Stimulated activated naive CD8-positive, alpha-beta T cell treated with anti-CD3 and anti-CD28 coated beads, Interleukin-15, amount 100 ng/mL, for 72 hours (primary cell): ENCODE results near the gene YEATS2.
A peak's percentile ranks its signal among the peaks of the same experiment; 100 is the strongest.
"Not testable (repeated sequence)": the region's sequence is repeated elsewhere in the genome, so short reads cannot be mapped to it uniquely, and the experiment has no call there.

Experiments
- ATAC-seq: fragments of 150-1000 bp; cut with Tn5 transposase; 2 replicates; pipeline ENCODE4 v1.10.0; 2021; ENCODE audit warnings: mild to moderate bottlenecking, moderate library complexity
- DNase-seq, 2 donors: peaks; one replicate each; pipeline ENCODE4 v3.0.0; 2021 to 2022
- H3K27ac Mint-ChIP-seq, 2 donors: one replicate each; pipeline ENCODE4 v1.8.0; 2022; ENCODE audit warnings: mild to moderate bottlenecking in 2 of 2, mixed read lengths in 2 of 2, moderate library complexity in 2 of 2
- H3K27me3 Mint-ChIP-seq: one replicate; pipeline ENCODE4 v1.8.0; 2022; ENCODE audit warnings: mixed read lengths
- H3K4me1 Mint-ChIP-seq: one replicate; pipeline ENCODE4 v1.8.0; 2022; ENCODE audit warnings: mild to moderate bottlenecking, mixed read lengths
- H3K4me3 Mint-ChIP-seq, 2 donors: one replicate each; pipeline ENCODE4 v1.8.0; 2022; ENCODE audit warnings: mild to moderate bottlenecking in 2 of 2, mixed read lengths in 2 of 2, moderate library complexity in 1 of 2
- H3K9me3 Mint-ChIP-seq, 2 donors: one replicate each; pipeline ENCODE4 v1.8.0; 2022; ENCODE audit warnings: mixed read lengths in 2 of 2

YEATS2 gene

GRCh38 chr3:183782576-183783276, 85.1 kb downstream of the YEATS2 start:
- Mint-ChIP-seq H3K4me3 (no peak overlapping the region), H3K4me1 (no peaks in the 10 kb centered on the region), H3K27me3 (no peaks in the 10 kb centered on the region), H3K9me3 (no peaks in the 10 kb centered on the region), H3K27ac (peak overlapping the region in 1 of 2 donors; percentile 72)
- no peak for DNase-seq
- ATAC-seq: no peak

- not testable (repeated sequence) for H3K4me1 Mint-ChIP-seq, H3K27me3 Mint-ChIP-seq, DNase-seq, H3K9me3 Mint-ChIP-seq, H3K4me3 Mint-ChIP-seq, ATAC-seq, H3K27ac Mint-ChIP-seq
Measured at GRCh38 chr3:183784503-183784902, 86.9 kb downstream of the YEATS2 start.

- Mint-ChIP-seq H3K9me3 (no peaks in the 10 kb centered on the region), H3K4me1 (peaks cover 6% of the 10 kb centered on the region), H3K27me3 (no peaks in the 10 kb centered on the region), H3K4me3 (no peak overlapping the region), H3K27ac (no peak overlapping the region)
- no peak for ATAC-seq
- DNase-seq: no peak
Measured at GRCh38 chr3:183789826-183790225, 92.2 kb downstream of the YEATS2 start.

- Mint-ChIP-seq H3K9me3 (no peaks in the 10 kb centered on the region), H3K4me3 (no peak overlapping the region), H3K27me3 (no peaks in the 10 kb centered on the region), H3K27ac (no peak overlapping the region), H3K4me1 (peaks cover 6% of the 10 kb centered on the region)
- ATAC-seq (no peak), DNase-seq (no peak)
Measured at GRCh38 chr3:183790700-183791099, 93.1 kb downstream of the YEATS2 start.

- Mint-ChIP-seq H3K9me3 (no peaks in the 10 kb centered on the region), H3K27me3 (no peaks in the 10 kb centered on the region), H3K4me3 (no peak overlapping the region), H3K27ac (no peak overlapping the region), H3K4me1 (peaks cover 6% of the 10 kb centered on the region)
- ATAC-seq (no peak), DNase-seq (no peak)
Measured at GRCh38 chr3:183792976-183793375, 95.4 kb downstream of the YEATS2 start.

GRCh38 chr3:183794452-183794851, 96.9 kb downstream of the YEATS2 start:
- no peaks in the 10 kb centered on the region for H3K27me3 Mint-ChIP-seq
- H3K27ac Mint-ChIP-seq: peak overlapping the region in 1 of 2 donors; percentile 81
- no peaks in the 10 kb centered on the region for H3K4me1 Mint-ChIP-seq
- no peaks in the 10 kb centered on the region for H3K9me3 Mint-ChIP-seq
- no peak for ATAC-seq
- H3K4me3 Mint-ChIP-seq: no peak overlapping the region
- DNase-seq: no peak

- Mint-ChIP-seq H3K4me1 (no peaks in the 10 kb centered on the region), H3K27ac (no peak overlapping the region), H3K9me3 (no peaks in the 10 kb centered on the region), H3K27me3 (no peaks in the 10 kb centered on the region), H3K4me3 (no peak overlapping the region)
- DNase-seq (no peak), ATAC-seq (no peak)
Measured at GRCh38 chr3:183796372-183796771, 98.8 kb downstream of the YEATS2 start.

- H3K9me3 Mint-ChIP-seq: no peaks in the 10 kb centered on the region
- ATAC-seq: no peak
- no peaks in the 10 kb centered on the region for H3K4me1 Mint-ChIP-seq
- H3K27ac Mint-ChIP-seq: peak overlapping the region in 1 of 2 donors; percentile 15
- no peak for DNase-seq
- no peak overlapping the region for H3K4me3 Mint-ChIP-seq
- H3K27me3 Mint-ChIP-seq: no peaks in the 10 kb centered on the region
Measured at GRCh38 chr3:183797996-183798395, 100.4 kb downstream of the YEATS2 start.

- H3K27ac Mint-ChIP-seq: no peak overlapping the region
- no peaks in the 10 kb centered on the region for H3K4me1 Mint-ChIP-seq
- no peaks in the 10 kb centered on the region for H3K27me3 Mint-ChIP-seq
- H3K9me3 Mint-ChIP-seq: no peaks in the 10 kb centered on the region
- ATAC-seq (no peak), DNase-seq (no peak)
- no peak overlapping the region for H3K4me3 Mint-ChIP-seq
Measured at GRCh38 chr3:183799461-183799860, 101.9 kb downstream of the YEATS2 start.

GRCh38 chr3:183800243-183800863, 102.8 kb downstream of the YEATS2 start:
- Mint-ChIP-seq H3K27ac (no peak overlapping the region), H3K4me3 (no peak overlapping the region)

GRCh38 chr3:183801601-183802000, 104.0 kb downstream of the YEATS2 start:
- H3K27ac Mint-ChIP-seq: no peak overlapping the region
- H3K9me3 Mint-ChIP-seq: no peaks in the 10 kb centered on the region
- no peaks in the 10 kb centered on the region for H3K4me1 Mint-ChIP-seq
- no peaks in the 10 kb centered on the region for H3K27me3 Mint-ChIP-seq
- no peak for DNase-seq
- H3K4me3 Mint-ChIP-seq: no peak overlapping the region
- no peak for ATAC-seq

More at GRCh38 chr3:183800243-183800863, 102.8 kb downstream of the YEATS2 start:
- Mint-ChIP-seq H3K9me3 (no peaks in the 10 kb centered on the region), H3K4me1 (no peaks in the 10 kb centered on the region), H3K27me3 (no peaks in the 10 kb centered on the region)
- ATAC-seq (no peak), DNase-seq (no peak)

- H3K4me1 Mint-ChIP-seq: no peaks in the 10 kb centered on the region
- no peaks in the 10 kb centered on the region for H3K9me3 Mint-ChIP-seq
- no peaks in the 10 kb centered on the region for H3K27me3 Mint-ChIP-seq
- no peak overlapping the region for H3K27ac Mint-ChIP-seq
- ATAC-seq: no peak
- H3K4me3 Mint-ChIP-seq: no peak overlapping the region
- DNase-seq: no peak
Measured at GRCh38 chr3:183802989-183803388, 105.4 kb downstream of the YEATS2 start.

- H3K27me3 Mint-ChIP-seq: no peaks in the 10 kb centered on the region
- no peaks in the 10 kb centered on the region for H3K4me1 Mint-ChIP-seq
- H3K9me3 Mint-ChIP-seq: no peaks in the 10 kb centered on the region
- no peak overlapping the region for H3K4me3 Mint-ChIP-seq
- no peak for ATAC-seq
- H3K27ac Mint-ChIP-seq: peak overlapping the region in 1 of 2 donors; percentile 37
- DNase-seq: no peak
Measured at GRCh38 chr3:183807209-183807728, 109.7 kb downstream of the YEATS2 start.

GRCh38 chr3:183807881-183808280, 110.3 kb downstream of the YEATS2 start:
- Mint-ChIP-seq H3K27me3 (no peaks in the 10 kb centered on the region), H3K4me1 (no peaks in the 10 kb centered on the region), H3K27ac (no peak overlapping the region), H3K4me3 (no peak overlapping the region), H3K9me3 (no peaks in the 10 kb centered on the region)
- ATAC-seq (no peak), DNase-seq (no peak)

GRCh38 chr3:183808355-183808754, 110.8 kb downstream of the YEATS2 start:
- H3K27ac Mint-ChIP-seq: no peak overlapping the region
- no peaks in the 10 kb centered on the region for H3K9me3 Mint-ChIP-seq
- ATAC-seq: no peak

GRCh38 chr3:183809270-183809669, 111.7 kb downstream of the YEATS2 start:
- Mint-ChIP-seq H3K9me3 (no peaks in the 10 kb centered on the region), H3K27me3 (no peaks in the 10 kb centered on the region), H3K4me1 (peaks cover 3% of the 10 kb centered on the region), H3K27ac (no peak overlapping the region), H3K4me3 (no peak overlapping the region)
- DNase-seq (no peak), ATAC-seq (no peak)

More at GRCh38 chr3:183808355-183808754, 110.8 kb downstream of the YEATS2 start:
- H3K4me3 Mint-ChIP-seq: no peak overlapping the region
- DNase-seq: no peak
- no peaks in the 10 kb centered on the region for H3K4me1 Mint-ChIP-seq
- no peaks in the 10 kb centered on the region for H3K27me3 Mint-ChIP-seq
